ENCODE measurements around the gene FN3K. TPM values are rescaled to one million over a fixed set of nuclear protein-coding genes. Genes with fewer than 3 reads are reported as not detected.

FN3K gene
- total and polyA plus RNA-seq, 2 of the 13 experiments (the other 11 are each of a cell fraction or from before 2014, with no cell fraction given), result 3.5 to 12.2 TPM

DNA sequence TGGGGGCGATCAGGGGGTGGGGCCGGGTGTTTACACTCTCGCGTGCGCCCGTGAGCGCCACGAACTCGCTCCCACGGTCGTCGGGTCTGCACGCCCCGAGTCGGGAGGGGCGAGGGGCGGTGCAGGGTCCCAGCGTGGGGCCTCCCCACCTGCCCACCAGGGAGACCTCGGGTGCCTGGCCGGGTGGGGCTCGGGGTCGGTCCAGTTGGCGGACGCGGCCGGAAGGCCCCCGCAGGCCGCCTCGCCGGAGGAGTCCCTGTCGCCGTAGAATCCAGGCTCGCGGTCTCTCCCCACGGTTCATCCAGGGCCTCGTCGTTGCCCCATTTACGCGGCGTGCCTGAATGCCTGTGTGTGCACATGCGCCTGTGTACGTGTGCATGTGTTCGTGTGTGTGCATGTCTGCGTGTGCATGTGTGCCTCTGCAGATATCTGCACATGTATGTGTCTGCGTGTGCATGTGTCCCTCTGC, 36.4 kb upstream of the FN3K start (continued):
- TF ChIP-seq, protein P1, sequence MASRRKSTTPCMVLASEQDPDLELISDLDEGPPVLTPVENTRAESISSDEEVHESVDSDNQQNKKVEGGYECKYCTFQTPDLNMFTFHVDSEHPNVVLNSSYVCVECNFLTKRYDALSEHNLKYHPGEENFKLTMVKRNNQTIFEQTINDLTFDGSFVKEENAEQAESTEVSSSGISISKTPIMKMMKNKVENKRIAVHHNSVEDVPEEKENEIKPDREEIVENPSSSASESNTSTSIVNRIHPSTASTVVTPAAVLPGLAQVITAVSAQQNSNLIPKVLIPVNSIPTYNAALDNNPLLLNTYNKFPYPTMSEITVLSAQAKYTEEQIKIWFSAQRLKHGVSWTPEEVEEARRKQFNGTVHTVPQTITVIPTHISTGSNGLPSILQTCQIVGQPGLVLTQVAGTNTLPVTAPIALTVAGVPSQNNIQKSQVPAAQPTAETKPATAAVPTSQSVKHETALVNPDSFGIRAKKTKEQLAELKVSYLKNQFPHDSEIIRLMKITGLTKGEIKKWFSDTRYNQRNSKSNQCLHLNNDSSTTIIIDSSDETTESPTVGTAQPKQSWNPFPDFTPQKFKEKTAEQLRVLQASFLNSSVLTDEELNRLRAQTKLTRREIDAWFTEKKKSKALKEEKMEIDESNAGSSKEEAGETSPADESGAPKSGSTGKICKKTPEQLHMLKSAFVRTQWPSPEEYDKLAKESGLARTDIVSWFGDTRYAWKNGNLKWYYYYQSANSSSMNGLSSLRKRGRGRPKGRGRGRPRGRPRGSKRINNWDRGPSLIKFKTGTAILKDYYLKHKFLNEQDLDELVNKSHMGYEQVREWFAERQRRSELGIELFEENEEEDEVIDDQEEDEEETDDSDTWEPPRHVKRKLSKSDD (CRISPR knock-in tag; IDR thresholded peaks at IDR 0.05; ENCODE audit: low read depth), result no peak
- TF ChIP-seq SP4 (CRISPR knock-in tag; IDR thresholded peaks at IDR 0.05) (no peak), CBFB (CRISPR knock-in tag; IDR thresholded peaks at IDR 0.05) (peak; percentile 48; the same call in 1 of the 2 replicates), MATR3 (CRISPR knock-in tag; IDR thresholded peaks at IDR 0.05) (no peak), TAF1 (CRISPR knock-in tag; IDR thresholded peaks at IDR 0.05) (peak; percentile 32; the same call in 1 of the 2 replicates), YY1 (IDR thresholded peaks at IDR 0.05; ENCODE audit: insufficient read depth, insufficient replicate concordance, low read depth, low read length) (no peak), ZNF777 (CRISPR knock-in tag; IDR thresholded peaks at IDR 0.05) (peak; percentile 44; the same call in 1 of the 2 replicates), ARHGAP35 (CRISPR knock-in tag; IDR thresholded peaks at IDR 0.05; ENCODE audit: borderline replicate concordance) (peak; percentile 53; the same call in 1 of the 2 replicates), CREB1 (IDR thresholded peaks at IDR 0.05) (no peak), CREB1 (CRISPR knock-in tag; IDR thresholded peaks at IDR 0.05) (no peak), SALL1 (CRISPR knock-in tag; IDR thresholded peaks at IDR 0.05) (peak; percentile 66), KLF13 (CRISPR knock-in tag; IDR thresholded peaks at IDR 0.05) (0 out of 2 replicates have a peak, but pooled peaks have one; percentile 79), HOXA9 (CRISPR knock-in tag; IDR thresholded peaks at IDR 0.05; ENCODE audit: borderline replicate concordance) (peak; percentile 59; the same call in 1 of the 2 replicates), SNAPC4 (CRISPR knock-in tag; IDR thresholded peaks at IDR 0.05) (no peak)
- TF ChIP-seq, protein P2, sequence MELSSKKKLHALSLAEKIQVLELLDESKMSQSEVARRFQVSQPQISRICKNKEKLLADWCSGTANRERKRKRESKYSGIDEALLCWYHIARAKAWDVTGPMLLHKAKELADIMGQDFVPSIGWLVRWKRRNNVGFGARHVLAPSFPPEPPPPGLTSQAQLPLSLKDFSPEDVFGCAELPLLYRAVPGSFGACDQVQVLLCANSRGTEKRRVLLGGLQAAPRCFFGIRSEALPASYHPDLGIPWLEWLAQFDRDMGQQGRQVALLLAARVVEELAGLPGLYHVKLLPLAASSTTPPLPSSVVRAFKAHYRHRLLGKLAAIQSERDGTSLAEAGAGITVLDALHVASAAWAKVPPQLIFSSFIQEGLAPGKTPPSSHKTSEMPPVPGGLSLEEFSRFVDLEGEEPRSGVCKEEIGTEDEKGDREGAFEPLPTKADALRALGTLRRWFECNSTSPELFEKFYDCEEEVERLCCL (CRISPR knock-in tag; IDR thresholded peaks at IDR 0.05; ENCODE audit: borderline replicate concordance), result 0 out of 2 replicates have a peak, but pooled peaks have one; percentile 40
